Activated T-helper 2 cell treated with anti-CD3 and anti-CD28 coated beads, Interferon-gamma antibody, Interleukin-2, Interleukin-4, amounts not matched to agents 10 μg/mL and 5 μg/mL and 100 μg/mL, durations not matched to agents 14 hours and 24 hours and 36 hours (primary cell): Measurements from ENCODE around the gene C1QTNF9. TPM values are rescaled to one million over a fixed set of nuclear protein-coding genes. Genes with fewer than 3 reads are reported as not detected.
"Not testable (repeated sequence)": the region's sequence is repeated elsewhere in the genome, so short reads cannot be mapped to it uniquely, and the experiment has no call there.

ENCODE experiments used
- DNase-seq: peaks from one replicate; pipeline ENCODE4 v3.0.0; 2021; ENCODE audit warnings: low spot score
- H3K27ac Mint-ChIP-seq: one replicate; pipeline ENCODE4 v1.8.0; 2021; ENCODE audit warnings: mixed read lengths
- H3K27me3 Mint-ChIP-seq: one replicate; pipeline ENCODE4 v1.8.0; 2021; ENCODE audit warnings: low read depth, mixed read lengths
- H3K36me3 Mint-ChIP-seq: one replicate; pipeline ENCODE4 v1.8.0; 2021; ENCODE audit warnings: low read depth, mixed read lengths
- H3K4me1 Mint-ChIP-seq: one replicate; pipeline ENCODE4 v1.8.0; 2021; ENCODE audit warnings: low read depth, mixed read lengths
- H3K4me3 Mint-ChIP-seq: one replicate; pipeline ENCODE4 v1.8.0; 2021; ENCODE audit warnings: low read depth, mild to moderate bottlenecking, moderate library complexity, mixed read lengths
- H3K9me3 Mint-ChIP-seq: one replicate; pipeline ENCODE4 v1.8.0; 2021; ENCODE audit warnings: mixed read lengths
- intact Hi-C: fragments of 100-400 bp; cut with micrococcal nuclease; formaldehyde crosslinking; loops from one replicate; pipeline ENCODE4 v1.15.1; 2023
- total RNA-seq: library from RNA; stranded (reverse); gene quantifications from 2 replicates; pipeline ENCODE4 v1.2.3, GENCODE V29; 2022

The C1QTNF9 gene
- total RNA-seq, 1 donor from 2014 or later, result not detected

DNA sequence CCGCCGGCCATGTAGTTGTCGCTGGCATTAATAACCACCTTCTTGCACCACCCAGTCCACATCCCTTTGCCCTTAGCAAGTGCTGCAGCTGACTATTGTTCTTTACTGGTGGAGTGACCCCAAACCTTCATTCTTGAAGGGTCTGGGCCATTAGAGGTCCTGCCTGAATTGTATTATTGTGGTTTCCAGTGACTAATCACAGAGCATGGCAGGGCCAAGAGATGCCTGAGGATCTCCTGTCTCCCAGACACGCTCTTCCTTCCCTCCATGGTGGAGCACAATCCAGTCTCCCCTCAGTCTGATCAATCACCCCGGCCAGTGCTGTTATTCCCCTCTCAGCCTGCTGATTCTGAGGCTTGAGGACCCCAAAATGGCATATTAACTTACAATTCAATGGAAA lies 39.0 kb downstream of the C1QTNF9 start:
- Mint-ChIP-seq H3K4me3 (no peak overlapping the region), H3K9me3 (no peaks in the 10 kb centered on the region), H3K36me3 (no peaks in the 10 kb centered on the region), H3K27ac (no peak overlapping the region), H3K4me1 (no peaks in the 10 kb centered on the region), H3K27me3 (peaks cover 12% of the 10 kb centered on the region)
- intact Hi-C loops, result no loop called here
- no peak for DNase-seq

DNA sequence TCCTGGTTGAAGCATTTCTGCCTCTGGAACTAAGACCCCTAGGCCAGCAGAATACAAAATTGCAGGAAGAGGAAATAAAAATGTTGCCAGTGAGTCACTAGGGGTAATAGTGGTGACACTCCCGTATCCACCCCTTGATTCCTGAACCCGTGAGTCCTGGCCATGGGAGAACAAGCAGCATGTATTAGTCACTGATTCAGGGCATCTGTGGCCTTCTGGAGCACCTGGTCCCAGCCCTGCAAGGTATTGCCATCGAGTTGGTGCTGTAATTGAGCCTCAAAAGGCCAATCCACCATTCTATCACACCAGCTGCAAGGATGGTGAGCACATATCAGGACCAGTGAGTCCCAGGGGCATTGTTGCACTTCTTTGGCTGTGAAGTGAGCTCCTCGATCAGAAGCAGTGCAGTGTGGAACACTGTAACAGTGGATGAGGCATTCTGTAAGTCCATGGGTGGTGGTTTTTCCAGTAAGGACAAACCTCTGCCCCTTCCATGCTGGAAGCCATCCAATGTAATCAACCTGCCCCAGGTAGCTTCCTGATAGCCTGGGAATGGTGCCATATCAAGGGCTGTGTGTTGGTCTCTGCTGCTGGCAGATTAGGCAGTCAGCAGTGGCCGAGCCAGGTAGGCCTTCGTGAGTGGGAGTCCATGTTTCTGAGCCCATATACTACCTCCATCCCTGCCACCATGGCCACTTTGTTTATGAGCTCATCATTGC lies 39.6 kb downstream of the C1QTNF9 start:
- Mint-ChIP-seq H3K27me3 (peaks cover 9% of the 10 kb centered on the region), H3K27ac (no peak overlapping the region), H3K36me3 (no peaks in the 10 kb centered on the region), H3K9me3 (no peaks in the 10 kb centered on the region), H3K4me1 (no peaks in the 10 kb centered on the region), H3K4me3 (no peak overlapping the region)
- DNase-seq, result no peak
- intact Hi-C loops, result no loop called here

GRCh38 chr13:24349778-24350664 lies 40.6 kb downstream of the C1QTNF9 start:
- H3K27ac Mint-ChIP-seq, H3K9me3 Mint-ChIP-seq, H3K36me3 Mint-ChIP-seq, intact Hi-C loops, H3K4me1 Mint-ChIP-seq, H3K27me3 Mint-ChIP-seq, H3K4me3 Mint-ChIP-seq, DNase-seq: not testable (repeated sequence)

GRCh38 chr13:24351423-24351822 lies 42.0 kb downstream of the C1QTNF9 start:
- Mint-ChIP-seq H3K9me3 (no peaks in the 10 kb centered on the region), H3K27me3 (no peaks in the 10 kb centered on the region), H3K36me3 (no peaks in the 10 kb centered on the region), H3K4me1 (no peaks in the 10 kb centered on the region), H3K27ac (no peak overlapping the region), H3K4me3 (no peak overlapping the region)
- DNase-seq, result no peak
- intact Hi-C loops, result no loop called here

DNA sequence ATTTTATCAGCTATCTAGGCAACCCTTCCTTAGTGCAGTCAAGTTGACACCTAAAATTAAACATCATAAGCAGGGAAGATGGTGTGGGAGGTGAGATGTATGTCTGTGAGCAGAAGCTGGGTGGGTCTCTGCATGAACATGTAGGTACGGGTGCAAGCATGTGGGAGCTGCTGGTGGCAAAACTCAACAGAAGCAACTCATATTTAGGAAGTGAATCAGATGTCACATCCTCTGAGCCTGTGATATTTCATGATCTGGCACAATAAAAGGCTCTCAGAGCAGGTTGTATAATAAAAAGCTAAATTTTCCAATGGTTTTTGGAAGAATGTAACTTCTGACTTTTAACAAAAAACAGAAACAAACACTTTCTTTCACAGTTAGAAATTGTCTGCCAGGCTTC lies 44.4 kb downstream of the C1QTNF9 start:
- H3K9me3 Mint-ChIP-seq, result no peaks in the 10 kb centered on the region
- no peaks in the 10 kb centered on the region for H3K36me3 Mint-ChIP-seq
- no peak overlapping the region for H3K27ac Mint-ChIP-seq
- H3K4me3 Mint-ChIP-seq, result no peak overlapping the region
- intact Hi-C loops, result no loop called here
- DNase-seq, result no peak
- no peaks in the 10 kb centered on the region for H3K4me1 Mint-ChIP-seq
- no peaks in the 10 kb centered on the region for H3K27me3 Mint-ChIP-seq

DNA sequence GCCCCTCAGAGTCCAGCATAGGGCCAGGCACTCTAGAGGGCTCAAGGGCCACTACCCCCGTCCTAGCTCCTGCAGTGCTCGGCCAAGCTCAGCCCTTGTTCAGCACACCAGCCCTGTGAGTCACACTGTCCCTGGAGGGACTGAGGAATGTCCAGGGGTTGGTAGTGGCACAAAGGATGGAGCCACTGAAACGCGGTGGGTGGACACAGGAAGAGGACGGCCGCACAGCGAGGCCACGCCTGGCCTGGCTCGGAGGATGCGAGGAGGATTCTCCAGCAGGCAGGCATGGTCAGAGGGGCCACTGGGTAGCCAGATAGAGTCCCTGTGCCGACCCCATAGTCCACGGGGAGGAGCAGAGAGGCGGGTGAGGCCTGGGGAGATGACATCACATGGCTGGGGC lies 45.7 kb downstream of the C1QTNF9 start:
- Mint-ChIP-seq H3K4me3 (no peak overlapping the region), H3K9me3 (no peaks in the 10 kb centered on the region), H3K36me3 (no peaks in the 10 kb centered on the region), H3K27ac (no peak overlapping the region), H3K4me1 (no peaks in the 10 kb centered on the region), H3K27me3 (no peaks in the 10 kb centered on the region)
- intact Hi-C loops, result no loop called here
- DNase-seq, result no peak

- Mint-ChIP-seq H3K4me3 (no peak overlapping the region), H3K27me3 (no peaks in the 10 kb centered on the region), H3K4me1 (no peaks in the 10 kb centered on the region), H3K9me3 (no peaks in the 10 kb centered on the region), H3K27ac (no peak overlapping the region), H3K36me3 (no peaks in the 10 kb centered on the region)
- DNase-seq, result no peak
- intact Hi-C loops, result no loop called here
Observed at GRCh38 chr13:24356270-24356669, 46.9 kb downstream of the C1QTNF9 start.

DNA sequence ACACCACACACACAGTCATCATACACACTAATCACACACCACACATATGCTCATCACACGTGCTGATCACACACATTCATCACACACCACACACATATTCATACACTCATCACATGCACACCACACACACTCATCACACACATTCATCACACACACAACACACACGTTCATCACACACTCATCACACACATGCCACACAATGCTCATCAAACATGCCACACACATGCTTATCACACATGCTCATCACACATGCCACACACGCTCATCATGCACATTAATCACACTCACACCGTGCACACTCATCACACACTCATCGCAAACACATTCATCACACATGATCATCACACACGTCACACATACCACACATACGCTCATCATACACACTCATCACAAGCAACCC lies 47.5 kb downstream of the C1QTNF9 start:
- Mint-ChIP-seq H3K27ac (no peak overlapping the region), H3K9me3 (no peaks in the 10 kb centered on the region), H3K4me1 (no peaks in the 10 kb centered on the region), H3K4me3 (no peak overlapping the region), H3K36me3 (no peaks in the 10 kb centered on the region), H3K27me3 (no peaks in the 10 kb centered on the region)
- intact Hi-C loops, result no loop called here
- DNase-seq, result no peak

DNA sequence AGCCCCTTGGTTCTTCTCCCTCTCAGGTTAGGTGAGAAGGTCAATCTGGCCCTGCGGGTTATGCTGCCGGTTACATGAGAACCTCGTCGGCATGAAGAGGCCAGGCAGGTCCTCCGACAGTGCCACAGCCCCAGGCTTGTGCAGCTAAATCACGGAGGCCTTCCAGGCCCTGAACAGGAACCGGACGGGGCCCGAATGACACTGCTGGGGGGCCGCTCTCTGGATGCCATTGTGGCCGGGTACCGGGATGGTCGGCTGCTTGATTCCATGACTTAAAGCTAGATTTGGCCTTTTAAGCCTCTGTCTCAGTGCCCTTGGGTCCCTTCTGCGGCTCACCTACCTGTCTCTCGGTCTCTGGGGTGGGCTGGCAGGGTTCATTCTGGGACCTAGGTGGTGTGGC lies 48.4 kb downstream of the C1QTNF9 start:
- intact Hi-C loops, result no loop called here
- Mint-ChIP-seq H3K27me3 (no peaks in the 10 kb centered on the region), H3K4me3 (no peak overlapping the region)

DNA sequence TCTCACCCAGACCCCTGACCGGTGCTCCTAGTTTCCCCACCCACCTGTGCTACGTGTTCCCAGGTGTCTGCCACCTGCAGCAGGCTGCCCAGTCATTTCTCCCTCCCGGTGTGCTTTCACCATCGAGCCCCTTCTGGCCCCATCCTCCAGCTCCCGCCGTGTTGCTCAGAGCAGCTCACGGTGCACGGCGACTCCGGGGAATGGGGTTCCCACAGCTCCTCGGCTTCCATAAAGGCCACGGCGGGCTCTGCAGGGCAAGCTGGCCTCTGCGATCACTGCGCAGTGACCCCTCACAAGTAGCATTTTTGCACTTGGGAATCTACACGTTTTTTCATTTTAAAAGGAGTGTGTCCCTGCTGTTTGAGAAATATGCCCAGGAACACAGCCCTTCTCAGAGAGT lies 49.5 kb downstream of the C1QTNF9 start:
- H3K4me1 Mint-ChIP-seq, H3K27me3 Mint-ChIP-seq, intact Hi-C loops, H3K36me3 Mint-ChIP-seq, H3K9me3 Mint-ChIP-seq, H3K4me3 Mint-ChIP-seq, H3K27ac Mint-ChIP-seq, DNase-seq: not testable (repeated sequence)

More for the DNA sequence above, 48.4 kb downstream of the C1QTNF9 start:
- Mint-ChIP-seq H3K4me1 (no peaks in the 10 kb centered on the region), H3K36me3 (no peaks in the 10 kb centered on the region), H3K9me3 (no peaks in the 10 kb centered on the region), H3K27ac (no peak overlapping the region)
- DNase-seq, result no peak

DNA sequence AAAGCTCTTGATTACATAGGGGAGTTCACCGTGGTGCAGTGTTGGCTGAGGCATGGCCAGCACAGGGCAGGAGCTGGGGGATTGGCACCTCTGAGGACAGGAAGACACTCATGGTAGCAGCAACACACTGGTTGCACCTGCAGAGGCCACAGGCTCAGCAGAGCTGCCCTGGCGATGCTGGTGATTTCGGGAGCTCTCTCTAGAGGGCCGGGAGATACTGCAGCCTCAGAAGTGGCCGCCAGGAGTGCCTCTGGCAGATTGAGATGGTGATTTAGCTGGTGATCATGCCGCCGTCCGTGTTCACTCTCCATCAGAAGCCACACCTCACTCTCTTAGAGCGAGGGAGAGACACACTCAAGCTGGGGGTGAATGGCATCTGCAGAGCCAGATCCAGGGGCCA lies 49.9 kb downstream of the C1QTNF9 start:
- intact Hi-C loops, H3K27me3 Mint-ChIP-seq, H3K36me3 Mint-ChIP-seq, H3K9me3 Mint-ChIP-seq, H3K4me3 Mint-ChIP-seq, H3K4me1 Mint-ChIP-seq, DNase-seq, H3K27ac Mint-ChIP-seq: not testable (repeated sequence)

GRCh38 chr13:24360106-24360505 lies 50.7 kb downstream of the C1QTNF9 start:
- Mint-ChIP-seq H3K4me3 (no peak overlapping the region), H3K4me1 (no peaks in the 10 kb centered on the region)

GRCh38 chr13:24361113-24361512 lies 51.7 kb downstream of the C1QTNF9 start:
- H3K4me1 Mint-ChIP-seq, result no peaks in the 10 kb centered on the region
- no peaks in the 10 kb centered on the region for H3K27me3 Mint-ChIP-seq
- intact Hi-C loops, result no loop called here
- no peaks in the 10 kb centered on the region for H3K36me3 Mint-ChIP-seq
- H3K27ac Mint-ChIP-seq, result no peak overlapping the region
- no peak overlapping the region for H3K4me3 Mint-ChIP-seq
- DNase-seq, result no peak
- H3K9me3 Mint-ChIP-seq, result no peaks in the 10 kb centered on the region

More at GRCh38 chr13:24360106-24360505, 50.7 kb downstream of the C1QTNF9 start:
- Mint-ChIP-seq H3K36me3 (no peaks in the 10 kb centered on the region), H3K27ac (no peak overlapping the region), H3K27me3 (no peaks in the 10 kb centered on the region), H3K9me3 (no peaks in the 10 kb centered on the region)
- DNase-seq, result no peak
- intact Hi-C loops, result no loop called here
